AG04449 (cell line): ENCODE measurements around the gene KY.

Source experiments
- CTCF ChIA-PET: fragments of 350-600 bp; formaldehyde crosslinking; extraction: SDS; loops from one replicate; lab custom pipeline; 2021; ENCODE audit warnings: antibody characterized with exemption; lab: Yijun Ruan, JAX
- POLR2A ChIA-PET: fragments of 400-600, 350-600 bp; formaldehyde crosslinking; extraction: SDS; loops from one replicate; lab custom pipeline; 2020; ENCODE audit warnings: antibody characterized with exemption, inconsistent platforms; lab: Yijun Ruan, JAX
- DNase-seq: peaks from one replicate; pipeline ENCODE4 v3.0.0-alpha.2; 2010; ENCODE audit warnings: low read depth, low spot score
- H3K4me3 ChIP-seq: 2 replicates; pipeline ENCODE4 v1.5.1; 2011; ENCODE audit warnings: low read depth, mild to moderate bottlenecking, control low read depth, low read length
- TF ChIP-seq, protein P1 (sequence below): IDR thresholded peaks from one replicate; pipeline ENCODE4 v1.5.1; 2011; ENCODE audit warnings: mild to moderate bottlenecking, moderate library complexity, low read length, control low read depth, inconsistent platforms; ENCODE audit not compliant: insufficient read depth; ENCODE audit errors: missing control alignments

The KY gene

DNA sequence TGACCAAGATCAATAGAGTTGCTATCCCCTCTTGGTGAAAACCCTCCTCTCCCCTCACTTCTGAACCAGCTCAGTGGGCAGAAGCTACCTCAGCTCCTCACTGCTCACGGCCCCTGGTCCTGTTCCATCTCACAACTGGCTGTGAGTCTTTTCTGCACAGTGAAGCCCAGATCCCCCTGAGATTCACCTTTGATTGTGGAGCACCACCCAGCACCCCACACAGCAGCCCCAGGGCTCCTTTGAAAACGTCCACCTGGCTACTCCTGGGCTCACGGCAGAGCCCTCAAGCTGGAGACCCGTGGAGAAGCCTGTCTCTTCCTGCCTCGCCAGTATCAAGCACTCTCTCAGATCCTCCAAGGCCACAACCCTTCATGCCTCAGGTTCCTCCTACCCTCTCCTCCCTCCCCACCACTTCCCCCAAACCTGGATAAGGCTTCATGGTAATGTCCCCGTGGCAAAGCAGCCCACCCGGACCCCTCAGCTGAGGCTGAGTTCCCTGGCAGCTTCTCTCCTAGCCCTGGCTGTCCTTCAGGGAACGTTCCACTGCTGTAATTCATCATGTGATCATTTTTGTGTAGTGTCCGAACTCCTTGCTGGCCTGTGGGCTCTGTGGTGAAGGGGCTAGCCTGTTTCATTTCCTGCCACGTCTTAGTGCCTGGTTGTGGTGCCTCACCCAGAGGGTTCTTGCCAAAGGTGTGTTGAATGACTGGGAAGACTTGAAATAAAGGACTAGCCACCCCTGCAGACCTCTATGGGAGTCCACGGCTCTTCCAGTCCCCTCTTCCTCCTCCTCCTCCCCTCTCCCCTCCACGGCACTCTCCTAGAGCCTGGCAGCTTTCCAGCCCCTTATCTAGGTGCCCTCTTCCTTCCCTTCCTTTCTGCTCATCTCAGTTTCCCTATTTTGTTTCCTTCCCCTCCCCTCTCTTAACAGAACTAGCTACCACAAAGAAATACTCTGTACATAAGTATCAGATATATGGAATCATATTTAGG lies 44.5 kb downstream of the KY start:
- ChIA-PET POLR2A (no interaction called here), CTCF (interaction anchor here (1.4 to 11.7 kb wide), 4 partner anchors 11 to 148 kb away, joined by 3 to 267 read pairs (median 32); no protein-coding TSS in a partner anchor)
- TF ChIP-seq, protein P1, sequence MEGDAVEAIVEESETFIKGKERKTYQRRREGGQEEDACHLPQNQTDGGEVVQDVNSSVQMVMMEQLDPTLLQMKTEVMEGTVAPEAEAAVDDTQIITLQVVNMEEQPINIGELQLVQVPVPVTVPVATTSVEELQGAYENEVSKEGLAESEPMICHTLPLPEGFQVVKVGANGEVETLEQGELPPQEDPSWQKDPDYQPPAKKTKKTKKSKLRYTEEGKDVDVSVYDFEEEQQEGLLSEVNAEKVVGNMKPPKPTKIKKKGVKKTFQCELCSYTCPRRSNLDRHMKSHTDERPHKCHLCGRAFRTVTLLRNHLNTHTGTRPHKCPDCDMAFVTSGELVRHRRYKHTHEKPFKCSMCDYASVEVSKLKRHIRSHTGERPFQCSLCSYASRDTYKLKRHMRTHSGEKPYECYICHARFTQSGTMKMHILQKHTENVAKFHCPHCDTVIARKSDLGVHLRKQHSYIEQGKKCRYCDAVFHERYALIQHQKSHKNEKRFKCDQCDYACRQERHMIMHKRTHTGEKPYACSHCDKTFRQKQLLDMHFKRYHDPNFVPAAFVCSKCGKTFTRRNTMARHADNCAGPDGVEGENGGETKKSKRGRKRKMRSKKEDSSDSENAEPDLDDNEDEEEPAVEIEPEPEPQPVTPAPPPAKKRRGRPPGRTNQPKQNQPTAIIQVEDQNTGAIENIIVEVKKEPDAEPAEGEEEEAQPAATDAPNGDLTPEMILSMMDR, result no peak
- no peak overlapping the region for H3K4me3 ChIP-seq
- no peak for DNase-seq

DNA sequence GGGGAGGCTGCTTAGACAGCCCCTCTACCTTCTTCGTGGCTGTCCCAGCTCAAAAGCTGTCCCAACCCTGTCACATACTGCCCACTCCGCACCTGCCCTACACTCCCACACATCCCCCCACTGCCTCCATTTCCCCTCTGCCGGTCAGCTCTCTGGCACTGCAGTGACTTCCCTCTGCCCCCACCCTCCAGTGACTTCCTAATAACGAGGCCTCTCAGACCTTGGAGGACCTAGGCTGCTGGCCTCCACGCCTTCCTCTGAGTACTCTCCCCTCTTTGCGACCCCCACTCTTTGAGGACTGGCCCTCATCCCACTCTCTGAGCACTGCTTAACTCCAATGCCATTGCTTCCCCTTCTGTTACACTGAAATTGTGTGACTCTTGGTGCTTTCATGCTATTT lies 45.3 kb downstream of the KY start:
- DNase-seq, result no peak
- TF ChIP-seq, protein P1, result no peak
- CTCF ChIA-PET, result interaction anchor here (3.0 to 11.7 kb wide), 3 partner anchors 15 to 149 kb away, joined by 13 to 267 read pairs (median 52); no protein-coding TSS in a partner anchor
- H3K4me3 ChIP-seq, result no peak overlapping the region
- POLR2A ChIA-PET, result no interaction called here

GRCh38 chr3:134603956-134604355 lies 46.9 kb downstream of the KY start:
- ChIA-PET CTCF (interaction anchor here (1.7 to 11.7 kb wide), 5 partner anchors 12 to 191 kb away, joined by 4 to 267 read pairs (median 32); partner anchors contain the start of gene EPHB1), POLR2A (interaction anchor here (0.6 kb wide), 1 partner anchor 191 kb away, joined by 3 read pairs; the partner anchor contains the start of gene EPHB1)
- no peak overlapping the region for H3K4me3 ChIP-seq
- DNase-seq, result no peak
- TF ChIP-seq, protein P1, result no peak

GRCh38 chr3:134603480-134603879 lies 47.3 kb downstream of the KY start:
- TF ChIP-seq, protein P1, result no peak
- H3K4me3 ChIP-seq, result no peak overlapping the region
- POLR2A ChIA-PET, result interaction anchor here (0.6 kb wide), 1 partner anchor 191 kb away, joined by 3 read pairs; the partner anchor contains the start of gene EPHB1
- no peak for DNase-seq
- CTCF ChIA-PET, result interaction anchor here (1.2 to 11.7 kb wide), 6 partner anchors 13 to 1293 kb away, joined by 4 to 267 read pairs (median 22); partner anchors contain the start of gene EPHB1

DNA sequence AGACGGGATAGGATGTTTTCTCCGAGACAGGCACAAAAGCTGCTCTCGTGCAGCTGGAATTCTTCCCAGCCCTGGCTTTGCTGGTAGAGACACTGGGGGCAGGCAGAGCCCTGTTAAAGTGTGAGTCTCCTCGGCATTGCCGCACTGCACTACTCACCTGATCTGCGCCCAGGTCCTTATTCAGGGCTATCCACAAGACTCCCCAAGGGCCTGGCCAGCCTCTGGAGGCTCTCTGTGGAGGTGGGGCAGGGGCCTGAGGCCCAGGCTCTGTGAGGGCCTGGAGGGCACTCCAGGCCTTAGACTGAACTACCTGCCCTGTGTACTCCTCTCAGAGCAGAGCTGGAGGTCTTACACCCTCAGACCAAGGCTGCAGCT lies 48.4 kb downstream of the KY start:
- ChIA-PET POLR2A (no interaction called here), CTCF (interaction anchor here (1.2 to 11.7 kb wide), 13 partner anchors 12 to 1439 kb away, joined by 3 to 267 read pairs (median 9); partner anchors contain the start of gene EPHB1)
- TF ChIP-seq, protein P1, result no peak
- DNase-seq, result no peak
- H3K4me3 ChIP-seq, result no peak overlapping the region
